Stimulated activated CD8-positive, alpha-beta memory T cell treated with anti-CD3 and anti-CD28 coated beads, Interleukin-7, amount 100 ng/mL, for 24 hours (primary cell): ENCODE measurements around the gene CBFA2T3.
"Not testable (repeated sequence)": the region's sequence is repeated elsewhere in the genome, so short reads cannot be mapped to it uniquely, and the experiment has no call there.

Experiments used
- DNase-seq: peaks from one replicate; pipeline ENCODE4 v3.0.0-alpha.2; 2020; ENCODE audit warnings: low read depth

CBFA2T3 gene

GRCh38 chr16:88977018-88977811, at the start of gene CBFA2T3:
Gene CBFA2T3 (minus strand): TSS chr16:88977207. CDS start chr16:88976807, 400 bp downstream.
- DNase-seq: no peak

DNA sequence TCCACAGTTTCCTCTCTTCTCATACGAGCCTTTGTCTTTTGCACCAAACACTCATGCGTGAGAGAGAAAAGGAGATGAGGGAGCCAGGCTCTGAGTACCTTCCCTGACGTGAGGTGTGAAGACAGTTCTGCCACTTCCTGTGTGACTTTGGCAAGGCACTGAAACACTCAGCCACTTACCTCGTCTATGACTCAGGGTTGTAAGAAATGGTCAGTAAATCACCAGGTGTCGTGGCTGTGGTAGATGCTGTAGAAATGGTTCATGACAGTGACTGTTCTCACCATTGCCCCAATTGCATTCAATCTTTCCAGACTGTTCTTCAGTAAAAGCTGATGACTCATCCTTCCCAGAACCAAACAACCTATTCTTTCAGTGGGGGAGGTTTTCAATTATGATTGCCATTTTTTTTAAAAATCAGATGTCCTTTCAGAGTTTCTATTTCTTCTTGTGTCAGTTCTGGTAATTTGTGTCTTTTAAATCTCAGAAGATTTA, 49.2 kb upstream of the CBFA2T3 start:
- DNase-seq: peak; percentile 10

- DNase-seq: no peak
Observed at GRCh38 chr16:89025636-89026035, 48.6 kb upstream of the CBFA2T3 start.

DNA sequence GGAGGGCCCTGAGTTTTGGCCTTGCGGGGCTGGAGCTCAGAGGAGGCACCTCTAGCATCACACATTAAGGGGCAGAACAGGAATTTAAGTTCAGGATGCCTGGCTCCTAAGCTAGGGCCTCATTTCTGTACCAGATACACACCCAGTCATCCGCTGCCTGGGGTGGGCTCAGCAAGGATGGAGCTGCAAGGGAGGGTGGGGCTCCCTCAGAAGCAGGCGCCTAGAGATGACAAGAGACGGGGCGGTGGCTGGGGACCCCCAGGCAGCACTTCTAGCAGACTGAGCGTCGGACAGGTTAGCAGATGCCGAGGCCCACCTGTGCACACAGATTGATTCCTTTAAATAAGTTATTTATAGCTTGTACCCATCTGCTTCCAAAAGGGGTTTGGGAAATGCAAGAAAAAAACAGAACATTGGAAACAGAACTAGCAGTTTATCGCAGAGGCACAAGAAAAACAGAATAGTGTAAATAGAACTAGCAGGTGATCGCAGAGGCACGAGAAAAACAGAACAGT, 47.6 kb upstream of the CBFA2T3 start:
- no peak for DNase-seq

DNA sequence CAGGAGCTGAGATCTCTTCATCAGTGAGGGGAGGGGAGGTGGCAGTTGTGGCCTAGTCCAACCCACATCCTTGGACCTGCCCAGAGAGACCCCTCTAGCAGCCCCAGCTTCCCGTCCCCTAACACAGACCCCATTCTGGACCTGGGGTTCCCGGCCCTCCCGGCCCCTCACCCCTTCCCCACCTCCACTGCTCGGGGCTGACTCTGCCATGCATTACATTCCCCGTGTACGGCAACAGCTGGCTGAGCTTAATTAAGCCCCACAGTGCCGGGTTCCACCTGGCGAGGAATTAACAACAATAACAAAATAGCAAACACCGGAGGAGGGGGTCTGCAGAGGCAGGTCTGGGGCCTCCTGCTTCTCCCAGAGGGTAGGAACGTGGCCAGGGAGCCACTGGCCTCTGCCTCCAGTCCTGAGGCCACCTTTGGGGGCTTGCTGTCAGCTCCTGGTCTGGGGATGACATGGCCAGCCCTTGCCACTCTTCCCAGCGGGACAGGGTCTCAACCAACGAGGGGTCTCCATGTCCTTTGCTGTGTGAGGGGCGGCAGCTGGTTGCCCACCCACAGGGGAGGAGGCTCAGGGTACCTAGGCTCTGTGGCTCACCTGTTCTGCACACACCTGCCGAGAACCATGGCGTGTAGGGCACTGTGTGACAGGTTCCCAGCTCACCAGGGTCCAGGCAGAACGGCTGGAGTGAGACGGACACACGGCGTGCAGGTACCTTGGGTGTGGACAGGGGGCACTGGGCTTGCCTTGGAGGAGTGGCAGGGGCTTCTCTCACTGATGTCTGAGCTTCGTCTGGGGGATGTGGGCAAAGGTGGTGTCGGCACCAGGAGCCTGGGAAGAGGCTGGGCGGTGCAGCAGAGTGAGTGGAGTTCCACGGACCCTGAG, 46.9 kb upstream of the CBFA2T3 start:
- DNase-seq: no peak

GRCh38 chr16:89023151-89023551, 46.1 kb upstream of the CBFA2T3 start:
- DNase-seq: no peak

GRCh38 chr16:89022051-89022836, 45.2 kb upstream of the CBFA2T3 start:
- DNase-seq: no peak

GRCh38 chr16:89020925-89021595, 44.1 kb upstream of the CBFA2T3 start:
- no peak for DNase-seq

- no peak for DNase-seq
Observed at GRCh38 chr16:89020068-89020924, 43.3 kb upstream of the CBFA2T3 start.

DNA sequence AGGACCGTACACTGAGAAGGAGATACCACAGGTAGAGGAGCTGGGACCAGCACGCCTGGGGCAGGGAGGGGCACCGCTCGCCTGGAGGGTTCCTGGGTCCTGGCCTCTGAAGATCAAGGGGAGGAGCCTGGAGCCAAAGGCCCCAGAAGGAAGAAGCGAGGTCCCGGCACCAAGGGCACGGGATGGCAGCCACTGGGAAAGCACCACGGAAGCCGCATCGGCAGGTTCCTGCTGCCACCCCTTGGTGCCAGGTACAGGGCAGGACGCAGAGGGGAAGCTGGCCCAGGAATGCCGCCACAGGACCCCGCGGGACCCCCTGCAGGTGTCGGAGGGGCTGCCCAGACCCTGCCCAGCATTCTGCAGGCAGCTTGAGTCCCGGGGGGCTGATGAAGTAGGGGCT, 42.5 kb upstream of the CBFA2T3 start:
- DNase-seq: no peak

GRCh38 chr16:89018282-89019158, 41.5 kb upstream of the CBFA2T3 start:
- no peak for DNase-seq

DNA sequence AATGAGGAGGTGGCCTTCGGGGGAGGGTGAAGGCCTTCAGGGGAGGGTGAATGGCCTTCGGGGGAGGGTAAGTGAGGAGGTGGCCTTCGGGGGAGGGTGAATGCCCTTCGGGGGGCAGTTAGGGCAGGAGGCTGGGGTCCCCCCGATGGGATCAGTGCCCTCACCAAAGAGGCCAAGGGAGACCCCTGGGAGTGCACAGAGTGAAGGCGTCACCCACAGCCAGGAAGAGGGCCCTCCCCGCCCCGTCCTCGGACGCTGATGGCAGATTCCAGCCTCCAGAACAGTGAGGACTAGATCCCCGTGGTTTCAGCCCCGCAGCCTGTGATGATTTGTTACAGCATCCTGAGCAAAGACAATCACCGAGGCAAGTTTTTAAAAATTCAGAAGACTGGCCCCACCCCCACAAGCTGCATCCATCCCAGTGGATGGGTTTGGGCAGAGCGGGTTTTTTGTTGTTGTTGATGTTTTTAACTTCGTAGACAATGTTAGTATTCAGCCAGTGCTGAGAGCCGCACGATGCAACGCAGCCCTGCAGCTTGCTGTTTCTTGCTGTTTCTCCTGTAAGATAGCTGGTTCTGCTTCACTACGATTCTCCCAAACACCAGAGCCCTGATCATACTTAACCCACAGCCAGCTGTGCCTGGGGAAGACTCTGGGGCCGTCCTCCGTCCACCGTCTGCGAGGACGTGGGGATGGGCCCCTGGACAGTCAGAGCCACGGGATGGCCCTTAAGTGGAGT, 40.7 kb upstream of the CBFA2T3 start:
- DNase-seq: no peak

GRCh38 chr16:89016561-89016960, 39.6 kb upstream of the CBFA2T3 start:
- DNase-seq: not testable (repeated sequence)

- no peak for DNase-seq
Observed at GRCh38 chr16:89015271-89015859, 38.4 kb upstream of the CBFA2T3 start.

DNA sequence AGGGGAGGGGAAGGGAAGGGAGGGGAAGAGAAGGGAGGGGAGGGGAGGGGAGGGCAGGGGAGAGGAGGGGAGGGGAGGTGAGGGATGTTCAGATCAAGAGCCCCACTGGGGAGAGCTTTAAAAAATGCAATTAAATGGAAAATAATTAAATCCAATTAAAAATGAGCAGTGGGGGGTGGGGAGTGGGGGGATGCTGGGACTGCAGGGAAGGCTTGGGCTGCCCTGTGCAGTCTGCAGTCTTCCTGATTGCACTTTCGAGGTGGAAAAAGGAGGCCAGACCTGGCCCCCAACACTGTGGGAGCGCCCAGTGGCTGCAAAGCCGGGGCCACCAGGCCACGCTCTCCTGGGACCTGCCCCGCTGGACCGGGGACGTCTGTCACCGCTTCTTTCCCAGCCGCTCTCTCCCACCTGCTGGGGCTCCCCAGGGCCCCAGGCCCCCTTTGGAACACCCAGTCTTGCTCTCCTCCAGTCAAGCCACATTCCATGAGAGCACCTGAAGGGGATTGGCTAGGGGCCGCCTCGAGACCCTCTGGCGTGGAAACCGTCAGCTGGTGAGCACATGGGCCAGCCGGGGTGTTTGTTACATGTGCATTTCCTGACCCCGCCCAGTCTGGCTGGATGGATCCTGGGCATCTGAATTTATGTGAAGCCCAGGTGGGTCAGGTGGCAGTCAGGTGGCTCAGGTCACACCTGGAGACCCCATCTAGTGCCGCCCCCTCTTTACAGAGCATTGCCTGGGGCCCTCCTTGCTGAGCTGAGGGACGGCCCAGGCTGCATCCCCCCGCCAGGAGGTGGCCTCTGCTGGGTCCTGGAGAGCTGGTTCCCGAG, 37.6 kb upstream of the CBFA2T3 start:
- no peak for DNase-seq

DNA sequence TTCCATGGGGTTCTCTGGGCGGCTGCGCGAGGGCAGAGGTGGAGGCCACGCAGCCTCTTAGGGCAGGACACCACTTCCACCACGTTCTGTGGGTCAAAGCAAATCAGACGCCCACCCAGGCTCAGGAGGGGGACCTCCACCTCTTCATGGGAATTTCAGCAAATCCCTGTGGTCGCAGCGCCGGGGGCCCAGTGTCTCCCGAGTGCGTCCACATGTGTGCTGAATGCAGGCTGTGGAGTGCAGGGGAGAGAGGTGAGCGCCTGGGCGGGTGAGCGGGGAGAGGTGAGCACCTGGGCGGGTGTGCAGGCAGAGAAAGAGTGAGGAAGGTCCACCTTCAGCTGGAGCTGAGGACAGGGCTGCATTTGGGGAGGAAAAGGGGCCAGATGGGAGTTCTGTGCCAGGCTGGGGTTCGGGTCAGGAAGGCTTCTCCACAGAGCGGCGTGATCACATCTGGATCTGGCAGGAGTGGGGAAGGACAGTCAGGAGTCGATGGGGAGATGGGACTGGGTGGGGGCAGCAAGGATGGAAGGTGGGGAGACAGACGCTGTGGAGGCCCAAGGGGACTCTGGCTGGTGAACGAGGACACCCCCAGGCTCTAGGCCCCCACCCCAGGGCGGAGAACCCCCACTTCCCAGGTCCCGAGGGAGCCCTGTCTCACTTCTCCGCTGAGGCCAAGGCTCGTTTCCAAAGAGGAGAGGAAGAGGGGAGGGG, 36.8 kb upstream of the CBFA2T3 start:
- DNase-seq: no peak

DNA sequence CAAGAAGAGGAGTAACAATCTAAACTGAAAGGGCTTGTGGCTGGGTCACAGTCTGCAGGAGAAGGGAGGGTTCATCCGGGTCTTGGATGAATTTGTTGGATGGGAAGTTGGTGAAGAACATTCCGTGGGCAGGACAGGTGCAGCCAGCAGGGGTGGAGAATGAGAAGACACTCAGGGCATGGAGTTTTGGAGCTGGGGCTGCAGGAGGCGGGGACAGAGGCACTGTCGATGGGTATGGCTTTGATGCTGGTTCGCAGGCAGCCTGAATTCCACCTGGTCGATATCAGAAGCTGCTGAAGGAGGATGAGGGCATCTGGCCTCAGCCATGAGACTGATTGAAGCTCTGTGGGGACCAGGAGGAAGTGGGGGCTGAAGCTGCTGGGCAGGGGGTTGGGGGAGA, 36.1 kb upstream of the CBFA2T3 start:
- no peak for DNase-seq
